SW480 (cell line): ENCODE data around the gene RBMS3.
"Not testable (repeated sequence)": the region's sequence is repeated elsewhere in the genome, so short reads cannot be mapped to it uniquely, and the experiment has no call there.

Experiments
- DNase-seq: peaks from one replicate; pipeline ENCODE4 v3.0.0-alpha.2; 2016; ENCODE audit warnings: low spot score

RBMS3 gene

DNA sequence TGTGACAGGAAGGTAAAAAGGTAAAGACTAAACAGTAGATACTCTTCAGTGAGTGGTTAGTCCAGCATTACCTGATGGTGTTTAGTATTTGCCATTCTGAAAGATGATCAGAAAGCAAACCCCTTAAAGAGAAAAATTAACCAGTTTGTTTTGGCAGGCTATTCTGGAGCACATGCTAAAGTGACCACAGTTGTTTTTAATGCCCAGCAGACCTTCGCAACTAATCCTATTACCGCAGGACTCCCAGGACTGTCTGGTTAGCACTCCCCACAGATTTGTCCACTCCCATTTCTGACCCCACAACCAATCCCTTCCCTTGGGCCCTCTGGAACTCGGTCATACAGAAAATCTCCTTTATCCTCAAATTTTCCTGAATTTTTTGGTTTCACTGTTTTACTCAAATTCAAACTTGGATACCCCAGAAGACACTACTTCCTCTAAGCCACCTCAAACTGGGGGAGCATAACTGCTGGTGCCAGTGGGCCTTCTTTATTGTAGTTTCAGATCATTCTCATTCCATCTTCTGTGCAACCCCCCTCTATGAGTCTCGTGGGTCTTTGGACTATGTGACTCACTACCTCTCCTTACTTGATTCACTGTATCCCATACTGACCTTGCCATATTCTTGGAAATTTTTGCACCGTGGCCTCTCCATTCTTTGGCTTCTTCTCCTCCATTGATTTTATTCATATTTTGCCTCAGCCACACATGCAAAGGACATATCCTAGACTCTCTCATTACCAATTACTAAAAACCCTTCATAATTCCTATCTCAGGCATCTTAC lies 104.4 kb downstream of the RBMS3 start:
- DNase-seq = no peak

GRCh38 chr3:29389362-29389761 lies 108.5 kb downstream of the RBMS3 start:
- no peak for DNase-seq

GRCh38 chr3:29392625-29393388 lies 111.9 kb downstream of the RBMS3 start:
- DNase-seq = no peak

DNA sequence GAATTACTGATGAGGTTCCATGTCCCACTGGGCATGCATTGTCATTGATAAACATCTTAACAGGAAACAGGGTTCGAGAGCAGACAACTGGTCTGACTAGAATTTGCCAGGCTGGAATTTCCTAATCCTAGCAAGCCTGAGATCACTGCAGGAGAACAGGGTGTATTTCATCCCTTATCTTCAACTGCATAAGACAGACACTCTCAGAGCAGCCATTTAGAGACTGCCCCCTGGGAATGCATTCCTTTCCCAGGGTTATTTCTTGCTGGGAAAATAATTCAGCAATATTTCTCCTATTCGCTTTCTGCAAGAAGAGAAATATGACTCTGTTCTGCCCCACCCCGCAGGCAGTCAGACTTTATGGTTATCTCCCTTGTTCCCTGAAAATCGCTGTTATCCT lies 113.1 kb downstream of the RBMS3 start:
- not testable (repeated sequence) for DNase-seq

GRCh38 chr3:29397406-29397805 lies 116.5 kb downstream of the RBMS3 start:
- no peak for DNase-seq

DNA sequence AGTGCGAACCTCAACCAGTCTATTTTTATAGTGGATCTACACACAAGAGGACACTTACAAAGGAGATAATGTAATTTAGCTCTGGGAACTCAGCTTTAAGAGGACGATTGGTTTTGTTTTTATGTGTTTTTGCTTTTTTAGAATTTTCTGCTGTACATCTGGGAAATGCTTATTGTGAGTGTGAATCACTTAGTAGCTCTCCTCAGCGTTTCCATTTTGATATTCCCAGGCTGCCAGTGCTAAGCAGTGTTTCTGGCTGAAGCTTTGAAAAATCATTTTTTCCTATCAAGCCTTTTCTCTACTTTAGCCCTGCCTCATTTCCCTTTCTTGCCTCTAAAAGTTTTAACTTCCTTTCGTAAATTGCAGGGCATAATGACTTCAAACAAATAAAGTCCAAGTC lies 117.9 kb downstream of the RBMS3 start:
- DNase-seq = no peak

DNA sequence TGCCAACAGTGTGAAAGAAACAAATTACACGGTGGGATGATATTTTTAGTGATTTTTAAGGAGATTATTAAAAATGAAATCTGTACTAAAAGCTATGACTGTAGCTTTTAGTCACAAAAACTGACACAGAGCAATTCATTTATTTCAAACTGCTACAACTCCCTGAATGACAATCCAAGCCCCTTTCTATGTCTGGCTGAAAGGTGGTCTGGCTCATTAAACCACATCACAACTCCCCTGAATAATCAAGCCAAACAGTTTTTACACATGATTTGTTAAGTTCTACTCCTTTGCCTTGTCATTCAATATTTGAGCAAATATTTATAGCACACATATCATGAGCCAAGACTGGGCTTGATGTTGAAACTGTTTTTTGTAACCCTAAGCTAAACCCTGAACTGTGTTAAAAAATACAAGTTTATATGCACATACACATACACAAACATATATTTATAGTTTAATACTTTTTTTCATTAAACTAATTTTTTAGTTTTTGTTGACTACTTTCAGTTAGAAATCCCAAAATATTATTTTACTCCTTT lies 125.5 kb downstream of the RBMS3 start:
- DNase-seq = no peak

DNA sequence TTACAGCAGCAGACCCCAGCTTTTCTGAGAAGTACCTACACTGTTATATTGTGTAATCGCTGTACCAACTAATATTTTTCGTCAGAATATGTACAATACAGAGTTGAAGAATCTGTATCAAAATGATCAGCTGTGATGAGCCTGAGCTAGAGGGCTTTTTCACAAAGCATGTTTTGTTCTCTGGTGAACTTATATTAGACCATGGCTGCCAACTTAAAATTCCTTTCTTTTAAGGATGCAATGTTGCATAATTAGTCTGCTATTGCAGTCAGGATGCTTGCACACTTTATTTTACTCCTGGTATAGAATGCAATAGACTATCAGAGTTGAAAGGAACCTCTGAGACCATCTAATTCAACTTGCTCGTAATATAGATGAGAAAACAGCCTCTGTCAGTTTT lies 127.8 kb downstream of the RBMS3 start:
- DNase-seq = no peak

DNA sequence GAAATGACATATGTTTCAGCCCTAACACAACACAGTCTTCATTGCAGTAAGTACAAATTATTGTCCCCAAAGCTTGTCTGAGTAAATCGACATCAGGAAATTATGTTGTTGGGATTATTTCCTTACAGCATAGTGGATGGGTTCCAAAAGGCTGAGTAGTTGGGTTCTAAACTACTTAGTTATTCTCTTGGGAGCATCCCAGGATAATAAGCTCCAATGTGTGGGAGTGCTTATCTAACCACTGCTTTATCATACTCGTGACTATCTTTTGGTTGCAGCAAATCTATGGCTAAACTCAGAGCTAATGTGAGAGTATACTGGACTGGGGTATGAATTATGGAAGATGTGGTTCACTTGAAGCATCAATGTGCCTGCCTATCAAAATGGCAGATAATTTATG lies 128.5 kb downstream of the RBMS3 start:
- DNase-seq = no peak

GRCh38 chr3:29410220-29410619 lies 129.3 kb downstream of the RBMS3 start:
- no peak for DNase-seq

- no peak for DNase-seq
Observed at GRCh38 chr3:29410660-29411405, 130.0 kb downstream of the RBMS3 start.

DNA sequence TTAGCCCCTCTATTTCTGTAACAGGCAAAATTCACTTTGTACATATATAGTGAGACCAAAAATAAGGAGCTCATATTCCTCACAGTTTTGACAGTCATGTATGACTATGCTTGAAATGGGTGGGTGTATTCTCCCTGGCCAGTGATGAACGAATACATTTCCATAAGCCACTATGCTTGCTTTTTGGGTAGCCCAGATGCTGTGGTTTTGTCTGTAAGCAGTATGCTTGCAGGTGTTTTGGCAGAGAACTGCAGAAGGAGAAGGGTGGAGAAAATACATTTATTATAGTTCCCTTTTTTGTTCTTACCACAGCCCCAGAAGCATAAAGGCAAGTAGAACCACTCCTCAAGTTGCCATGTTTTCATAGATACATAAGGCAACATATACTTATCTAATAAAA lies 131.2 kb downstream of the RBMS3 start:
- no peak for DNase-seq

DNA sequence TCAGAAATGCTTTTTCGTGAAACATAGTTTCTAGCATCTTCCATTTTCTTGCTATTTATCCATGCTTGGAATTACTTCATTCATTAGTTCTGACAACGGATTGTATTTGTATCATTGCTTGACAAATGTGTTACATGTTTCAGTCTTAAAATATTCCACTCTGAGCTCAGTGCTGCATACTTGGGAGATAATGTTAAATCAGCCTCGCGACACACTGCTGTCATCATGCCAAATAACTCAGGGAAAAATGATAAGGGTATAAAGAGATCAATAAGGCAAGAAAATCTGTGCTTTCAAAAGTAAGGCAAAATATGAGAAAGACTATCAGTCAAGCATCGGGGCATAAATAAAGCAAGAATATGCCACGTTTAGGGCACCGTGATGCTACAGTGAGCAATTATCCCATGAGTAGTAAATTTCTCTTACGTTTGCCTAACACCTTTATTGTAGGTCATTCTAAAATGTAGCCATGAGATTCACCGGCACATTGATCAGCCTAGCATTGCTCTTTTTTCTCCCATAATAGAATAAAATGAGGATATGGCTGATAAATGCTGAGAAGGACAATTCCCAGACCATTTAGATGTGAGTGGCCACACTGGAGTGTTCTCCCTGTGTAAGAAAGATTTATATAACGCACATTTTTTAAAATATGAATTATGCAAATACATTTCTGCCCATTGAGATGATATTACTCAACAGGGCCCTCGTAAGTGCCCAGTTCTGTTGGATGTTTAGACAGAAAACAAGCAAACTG lies 133.8 kb downstream of the RBMS3 start:
- DNase-seq = no peak

DNA sequence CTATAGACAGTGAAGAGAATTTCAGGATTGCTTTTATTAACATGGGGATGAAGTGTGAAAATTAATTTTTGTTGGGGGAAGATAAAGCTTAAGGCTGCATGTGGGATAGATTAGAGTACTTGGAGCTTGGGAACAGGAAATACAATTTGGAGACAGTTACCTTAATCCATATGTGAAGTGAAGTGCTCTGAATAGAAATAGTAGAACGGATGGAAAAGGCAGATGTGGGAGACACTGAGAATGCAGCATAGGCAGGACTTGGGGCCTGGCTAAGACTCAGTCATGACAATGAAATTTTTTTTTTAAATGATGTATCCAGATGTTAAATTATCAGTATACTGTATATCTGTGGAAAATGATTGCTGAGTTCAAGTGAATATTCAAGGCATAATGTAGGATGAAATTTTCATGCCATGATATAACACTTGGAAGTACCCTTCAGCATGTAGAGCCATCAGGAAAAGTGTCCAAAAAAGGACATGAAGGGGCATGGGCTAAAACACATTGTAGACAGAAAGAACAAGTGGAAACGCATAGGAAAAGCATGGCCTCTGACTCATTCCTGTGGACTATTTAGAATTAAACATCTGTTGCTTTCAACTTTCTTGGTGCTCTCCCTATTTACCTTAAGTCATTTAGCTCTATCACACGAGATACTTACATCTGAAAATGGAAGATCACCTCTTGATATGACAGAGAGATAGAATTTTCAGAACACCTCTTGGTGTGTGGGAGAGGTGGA lies 134.8 kb downstream of the RBMS3 start:
- no peak for DNase-seq

- no peak for DNase-seq
Observed at GRCh38 chr3:29416514-29416913, 135.6 kb downstream of the RBMS3 start.

DNA sequence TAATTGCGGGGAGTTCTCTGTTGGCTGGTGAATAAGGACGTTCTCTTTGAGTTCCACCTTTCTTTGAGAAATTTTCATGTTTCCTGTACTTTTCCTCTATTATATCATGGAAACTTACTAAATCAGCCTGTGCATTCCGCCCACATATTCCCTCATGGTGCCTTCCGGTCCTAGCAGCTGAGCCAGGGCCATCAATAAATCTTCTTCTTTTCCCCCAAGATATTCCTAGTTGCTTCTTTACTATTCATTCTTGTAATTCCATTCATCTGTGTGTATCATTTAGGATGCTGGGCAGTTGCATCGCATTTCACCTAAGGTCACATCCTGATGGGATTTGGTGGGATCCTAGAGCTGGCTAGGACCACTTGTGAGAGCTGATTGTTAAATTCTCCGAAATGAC lies 139.2 kb downstream of the RBMS3 start:
- no peak for DNase-seq

- DNase-seq = no peak
Observed at GRCh38 chr3:29426302-29427226, 145.7 kb downstream of the RBMS3 start.

- DNase-seq = no peak
Observed at GRCh38 chr3:29427266-29428103, 146.6 kb downstream of the RBMS3 start.

- no peak for DNase-seq
Observed at GRCh38 chr3:29429055-29429679, 148.3 kb downstream of the RBMS3 start.
